GM19455 (cell line): ENCODE results near the gene CFHR1.

Experiments used
- ATAC-seq: cut with Tn5 transposase; IDR thresholded peaks from one replicate; pipeline ENCODE4 v1.9.1; 2021; ENCODE audit not compliant: unreplicated experiment

The CFHR1 gene

DNA sequence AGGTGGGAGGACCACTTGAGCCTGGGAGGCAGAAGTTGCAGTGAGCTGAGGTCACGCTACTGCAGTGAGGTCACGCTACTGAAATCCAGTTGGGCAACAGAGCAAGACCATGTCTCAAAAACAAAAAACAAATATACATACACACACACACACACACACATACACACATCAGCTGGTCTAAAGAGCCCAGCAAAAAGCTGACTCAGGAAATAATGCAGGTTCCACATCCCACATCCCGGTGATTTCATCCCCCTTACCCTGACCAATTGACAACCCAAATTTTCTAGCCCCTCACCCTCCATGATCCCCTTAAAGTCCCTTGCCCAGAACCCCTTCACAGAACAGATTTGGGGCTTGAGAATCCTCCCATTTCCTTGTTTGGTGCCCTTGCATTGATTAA lies 56.4 kb downstream of the CFHR1 start:
- no peak for ATAC-seq

DNA sequence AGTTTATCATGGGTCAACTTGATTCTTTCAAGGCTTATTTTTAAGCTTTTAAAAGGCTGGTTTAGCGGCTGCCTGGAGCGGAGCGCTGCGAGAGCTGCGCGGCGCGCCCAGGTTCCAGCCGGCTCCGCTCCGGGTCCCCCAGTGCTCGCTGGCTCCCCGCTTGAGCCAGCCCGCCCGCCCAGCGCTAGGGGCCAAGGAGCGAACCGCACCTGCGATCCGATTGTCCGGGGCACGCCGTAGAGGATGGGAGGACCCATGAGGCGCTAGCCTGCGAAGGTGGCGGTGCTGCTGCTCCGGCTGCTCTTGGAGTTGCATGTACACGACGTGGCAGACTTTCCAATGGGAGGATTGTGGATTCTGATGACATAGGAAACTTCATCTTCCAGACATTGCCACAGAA lies 58.4 kb downstream of the CFHR1 start:
- ATAC-seq = no peak
